SK-N-SH (cell line): ENCODE data around the gene CYP26B1. TPM values are rescaled to one million over a fixed set of nuclear protein-coding genes. Genes with fewer than 3 reads are reported as not detected.

Experiments
- CTCF ChIA-PET: fragments of 300-600, 350-600 bp; formaldehyde crosslinking; extraction: SDS; loops from one replicate; lab custom pipeline; 2021; lab: Yijun Ruan, JAX
- POLR2A ChIA-PET: fragments of 350-600 bp; sonication (Branson Sonifier 250); formaldehyde crosslinking; extraction: SDS; loops from one replicate; lab custom pipeline; 2020; ENCODE audit warnings: antibody characterized with exemption, inconsistent platforms; lab: Yijun Ruan, JAX
- DNase-seq: peaks from one replicate; pipeline ENCODE4 v3.0.0; 2012
- H2AFZ ChIP-seq: fragments of 200-600 bp; sonication (generic); 2 replicates; pipeline ENCODE4 v1.8.1; 2016; ENCODE audit warnings: antibody characterized with exemption, mild to moderate bottlenecking, low read depth
- H3F3A ChIP-seq: fragments of 200-600 bp; sonication (generic); replicated peaks from 2 replicates; pipeline ENCODE3; 2016; ENCODE audit warnings: antibody characterized with exemption, mild to moderate bottlenecking; ENCODE audit not compliant: insufficient read depth
- H3K27ac ChIP-seq, 2 experiments: fragments of 200-500 bp in 1 of 2; fragments of 200-600 bp in 1 of 2; sonication (Bioruptor generic) in 1 of 2; sonication (generic), shearing (Covaris generic) in 1 of 2; 2 replicates each; pipeline versions ENCODE4 v1.5.1 to v1.6.1; 2014 to 2016; ENCODE audit warnings: low read depth in 2 of 2, inconsistent platforms in 1 of 2, low read length in 1 of 2, mild to moderate bottlenecking in 1 of 2, mixed read lengths in 1 of 2
- H3K27me3 ChIP-seq: fragments of 200-600 bp; sonication (generic), shearing (Covaris generic); 2 replicates; pipeline ENCODE4 v1.6.1; 2016; ENCODE audit warnings: mixed run types; ENCODE audit not compliant: insufficient read depth
- H3K36me3 ChIP-seq, 2 experiments: fragments of 200-500 bp in 1 of 2; fragments of 200-600 bp in 1 of 2; sonication (Bioruptor generic) in 1 of 2; sonication (generic) in 1 of 2; replicated peaks in 1 of 2; 2 replicates each; pipeline versions ENCODE3 to v1.5.1; 2014 to 2016; ENCODE audit warnings: low read length in 1 of 2, mild to moderate bottlenecking in 1 of 2; ENCODE audit not compliant: insufficient read depth in 2 of 2, control insufficient read depth in 1 of 2
- H3K4me1 ChIP-seq, 2 experiments: fragments of 200-500 bp in 1 of 2; fragments of 200-600 bp in 1 of 2; sonication (Bioruptor generic) in 1 of 2; sonication (generic), shearing (Covaris generic) in 1 of 2; 2 replicates each; pipeline versions ENCODE4 v1.5.1 to v1.6.1; 2014 to 2016; ENCODE audit warnings: low read depth in 1 of 2, low read length in 1 of 2, mixed run types in 1 of 2; ENCODE audit not compliant: insufficient read depth in 2 of 2, control insufficient read depth in 1 of 2
- H3K4me2 ChIP-seq: fragments of 200-600 bp; sonication (generic), shearing (Covaris generic); 2 replicates; pipeline ENCODE4 v1.6.1; 2017; ENCODE audit warnings: mixed run types
- H3K4me3 ChIP-seq, 2 experiments: fragments of 200-500 bp in 1 of 2; fragments of 200-600 bp in 1 of 2; sonication (Bioruptor generic) in 1 of 2; sonication (generic), shearing (Covaris generic) in 1 of 2; 2 replicates each; pipeline versions ENCODE4 v1.5.1 to v1.8.1; 2014 to 2016; ENCODE audit warnings: low read depth in 2 of 2, inconsistent platforms in 1 of 2, low read length in 1 of 2, mild to moderate bottlenecking in 1 of 2, mixed read lengths in 1 of 2, moderate library complexity in 1 of 2
- H3K79me2 ChIP-seq: fragments of 200-600 bp; sonication (generic); 2 replicates; pipeline ENCODE4 v1.8.1; 2017; ENCODE audit warnings: mild to moderate bottlenecking; ENCODE audit not compliant: insufficient read depth
- H3K9ac ChIP-seq: fragments of 200-600 bp; sonication (generic); 2 replicates; pipeline ENCODE4 v1.6.1; 2017; ENCODE audit warnings: mixed run types
- H3K9me2 ChIP-seq: fragments of 200-600 bp; sonication (generic); 2 replicates; pipeline ENCODE4 v1.6.1; 2017; ENCODE audit warnings: mixed run types
- H3K9me3 ChIP-seq: fragments of 200-600 bp; sonication (generic); 2 replicates; pipeline ENCODE4 v1.6.1; 2017; ENCODE audit warnings: mixed run types, mild to moderate bottlenecking, moderate library complexity
- H4K20me1 ChIP-seq: fragments of 200-600 bp; sonication (generic); 2 replicates; pipeline ENCODE4 v1.6.1; 2017; ENCODE audit warnings: mild to moderate bottlenecking, mixed run types; ENCODE audit not compliant: insufficient read depth
- EP300 ChIP-seq, 2 experiments: IDR thresholded peaks; 2 replicates each; pipeline versions ENCODE4 v1.4.0 to v1.6.1; 2012; ENCODE audit warnings: borderline replicate concordance in 1 of 2, low read depth in 1 of 2, low read length in 1 of 2
- FOXJ3 ChIP-seq: sonication (generic); formaldehyde crosslinking; IDR thresholded peaks from 2 replicates; pipeline ENCODE4 v1.5.1; 2020; ENCODE audit warnings: mild to moderate bottlenecking, missing genetic modification reagents
- FOXM1 ChIP-seq: IDR thresholded peaks from 2 replicates; pipeline ENCODE4 v1.4.0; 2012; ENCODE audit warnings: low read depth, mild to moderate bottlenecking
- GABPA ChIP-seq: IDR thresholded peaks from 2 replicates; pipeline ENCODE4 v1.4.0; 2012; ENCODE audit warnings: low read depth, mild to moderate bottlenecking
- GATA2 ChIP-seq: sonication (generic); formaldehyde crosslinking; IDR thresholded peaks from 2 replicates; pipeline ENCODE4 v1.5.0; 2020; ENCODE audit warnings: mild to moderate bottlenecking, missing genetic modification reagents
- MEF2A ChIP-seq: IDR thresholded peaks from 2 replicates; pipeline ENCODE4 v1.4.0; 2012; ENCODE audit warnings: low read depth, borderline replicate concordance
- NFIC ChIP-seq: IDR thresholded peaks from 2 replicates; pipeline ENCODE4 v1.4.0; 2012; ENCODE audit warnings: borderline replicate concordance
- POLR2AphosphoS5 ChIP-seq: IDR thresholded peaks from 2 replicates; pipeline ENCODE4 v1.6.1; 2012; ENCODE audit warnings: low read depth, low read length
- RAD21 ChIP-seq: IDR thresholded peaks from 2 replicates; pipeline ENCODE4 v1.6.1; 2012; ENCODE audit warnings: mild to moderate bottlenecking, low read length
- RXRA ChIP-seq: IDR thresholded peaks from 2 replicates; pipeline ENCODE4 v1.4.0; 2012; ENCODE audit warnings: low read depth, mild to moderate bottlenecking, borderline replicate concordance
- SIN3A ChIP-seq: IDR thresholded peaks from 2 replicates; pipeline ENCODE4 v1.6.1; 2012; ENCODE audit warnings: low read depth, mild to moderate bottlenecking, low read length, moderate library complexity, borderline replicate concordance
- SMC3 ChIP-seq: IDR thresholded peaks from 2 replicates; pipeline ENCODE4 v1.6.1; 2012; ENCODE audit warnings: low read depth, low read length, improper control_type of control experiment
- YY1 ChIP-seq: IDR thresholded peaks from 2 replicates; pipeline ENCODE4 v1.4.0; 2012; ENCODE audit warnings: low read depth, mild to moderate bottlenecking
- WGBS: methylation state at CpG from one replicate; pipeline ENCODE4 v1.1.6; 2017; ENCODE audit warnings: low lambda C conversion rate; 5-methylcytosine and 5-hydroxymethylcytosine counted together
- polyA plus RNA-seq, 3 experiments: library from polyadenylated mRNA; depleted of rRNA; stranded (reverse); fragments of >200 nt; gene quantifications; 2 replicates each; pipeline ENCODE4 v1.2.3, GENCODE V29; 2012
- TF ChIP-seq, protein P1 (sequence below): fragments of 150-350 bp; IDR thresholded peaks from 2 replicates; pipeline ENCODE4 v1.6.1; 2017; ENCODE audit warnings: antibody characterized with exemption, low read length, low read depth, borderline replicate concordance
- TF ChIP-seq, protein P2 (sequence below): IDR thresholded peaks from 2 replicates; pipeline ENCODE4 v1.4.0; 2012; ENCODE audit warnings: low read depth, borderline replicate concordance
- TF ChIP-seq, protein P3 (sequence below): fragments of 200-600 bp; sonication (generic); IDR thresholded peaks from 2 replicates; pipeline ENCODE4 v1.6.1; 2017; ENCODE audit warnings: antibody characterized with exemption, mild to moderate bottlenecking, moderate library complexity
- TF ChIP-seq, protein P4 (sequence below): IDR thresholded peaks from 2 replicates; pipeline ENCODE4 v1.4.0; 2012; ENCODE audit warnings: low read depth
- TF ChIP-seq, protein P5 (sequence below): fragments of 150-350 bp; IDR thresholded peaks from 2 replicates; pipeline ENCODE4 v1.6.1; 2016; ENCODE audit warnings: mild to moderate bottlenecking, low read depth, low read length

The CYP26B1 gene
- polyA plus RNA-seq, 1 of the 3 experiments (the other 2 are of a cell fraction): 0.33 TPM

DNA sequence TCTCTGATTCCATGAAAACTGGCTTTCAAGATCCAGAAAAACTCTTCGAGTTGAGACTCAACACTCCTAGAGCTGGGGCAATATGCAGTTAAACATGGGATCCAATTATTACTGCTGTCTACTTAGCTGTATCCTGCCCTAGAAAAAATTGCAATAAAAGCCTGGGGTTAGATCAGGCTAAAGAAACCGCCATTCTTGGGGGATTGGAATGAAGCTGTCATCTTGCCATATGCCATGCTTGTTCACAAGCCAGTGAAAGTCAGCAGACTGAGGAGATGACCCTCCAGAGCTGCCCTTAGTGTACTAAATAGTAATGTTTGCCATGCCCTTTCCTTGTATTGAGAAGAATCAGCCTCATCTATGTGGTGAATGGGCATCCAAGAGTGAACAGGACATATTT lies 30.9 kb upstream of the CYP26B1 start:
- Histone ChIP-seq H4K20me1 (no peaks in the 10 kb centered on the region), H3K36me3 (peaks cover 0 to 12% of the 10 kb centered on the region in 2 experiments), H3K9me2 (no peaks in the 10 kb centered on the region), H3F3A (no peaks in the 10 kb centered on the region), H3K4me2 (no peak overlapping the region), H3K4me3 (no peak overlapping the region)
- 88% methylated on average over 2 of the region's 2 CpGs for WGBS
- TF ChIP-seq, protein P1, sequence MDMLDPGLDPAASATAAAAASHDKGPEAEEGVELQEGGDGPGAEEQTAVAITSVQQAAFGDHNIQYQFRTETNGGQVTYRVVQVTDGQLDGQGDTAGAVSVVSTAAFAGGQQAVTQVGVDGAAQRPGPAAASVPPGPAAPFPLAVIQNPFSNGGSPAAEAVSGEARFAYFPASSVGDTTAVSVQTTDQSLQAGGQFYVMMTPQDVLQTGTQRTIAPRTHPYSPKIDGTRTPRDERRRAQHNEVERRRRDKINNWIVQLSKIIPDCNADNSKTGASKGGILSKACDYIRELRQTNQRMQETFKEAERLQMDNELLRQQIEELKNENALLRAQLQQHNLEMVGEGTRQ: no peak
- TF ChIP-seq FOXM1 (no peak), GABPA (no peak), SIN3A (no peak), YY1 (no peak), SMC3 (no peak), NFIC (no peak), EP300 (IDR thresholded peaks at IDR 0.05; ENCODE audit: borderline replicate concordance in 1 of 2, low read depth in 1 of 2, low read length in 1 of 2) (no peak), POLR2AphosphoS5 (no peak), MEF2A (no peak), FOXJ3 (CRISPR knock-in tag) (no peak), RXRA (no peak), GATA2 (CRISPR knock-in tag) (no peak), RAD21 (no peak)
- TF ChIP-seq, protein P2, sequence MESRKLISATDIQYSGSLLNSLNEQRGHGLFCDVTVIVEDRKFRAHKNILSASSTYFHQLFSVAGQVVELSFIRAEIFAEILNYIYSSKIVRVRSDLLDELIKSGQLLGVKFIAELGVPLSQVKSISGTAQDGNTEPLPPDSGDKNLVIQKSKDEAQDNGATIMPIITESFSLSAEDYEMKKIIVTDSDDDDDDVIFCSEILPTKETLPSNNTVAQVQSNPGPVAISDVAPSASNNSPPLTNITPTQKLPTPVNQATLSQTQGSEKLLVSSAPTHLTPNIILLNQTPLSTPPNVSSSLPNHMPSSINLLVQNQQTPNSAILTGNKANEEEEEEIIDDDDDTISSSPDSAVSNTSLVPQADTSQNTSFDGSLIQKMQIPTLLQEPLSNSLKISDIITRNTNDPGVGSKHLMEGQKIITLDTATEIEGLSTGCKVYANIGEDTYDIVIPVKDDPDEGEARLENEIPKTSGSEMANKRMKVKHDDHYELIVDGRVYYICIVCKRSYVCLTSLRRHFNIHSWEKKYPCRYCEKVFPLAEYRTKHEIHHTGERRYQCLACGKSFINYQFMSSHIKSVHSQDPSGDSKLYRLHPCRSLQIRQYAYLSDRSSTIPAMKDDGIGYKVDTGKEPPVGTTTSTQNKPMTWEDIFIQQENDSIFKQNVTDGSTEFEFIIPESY: no peak
- TF ChIP-seq, protein P3, sequence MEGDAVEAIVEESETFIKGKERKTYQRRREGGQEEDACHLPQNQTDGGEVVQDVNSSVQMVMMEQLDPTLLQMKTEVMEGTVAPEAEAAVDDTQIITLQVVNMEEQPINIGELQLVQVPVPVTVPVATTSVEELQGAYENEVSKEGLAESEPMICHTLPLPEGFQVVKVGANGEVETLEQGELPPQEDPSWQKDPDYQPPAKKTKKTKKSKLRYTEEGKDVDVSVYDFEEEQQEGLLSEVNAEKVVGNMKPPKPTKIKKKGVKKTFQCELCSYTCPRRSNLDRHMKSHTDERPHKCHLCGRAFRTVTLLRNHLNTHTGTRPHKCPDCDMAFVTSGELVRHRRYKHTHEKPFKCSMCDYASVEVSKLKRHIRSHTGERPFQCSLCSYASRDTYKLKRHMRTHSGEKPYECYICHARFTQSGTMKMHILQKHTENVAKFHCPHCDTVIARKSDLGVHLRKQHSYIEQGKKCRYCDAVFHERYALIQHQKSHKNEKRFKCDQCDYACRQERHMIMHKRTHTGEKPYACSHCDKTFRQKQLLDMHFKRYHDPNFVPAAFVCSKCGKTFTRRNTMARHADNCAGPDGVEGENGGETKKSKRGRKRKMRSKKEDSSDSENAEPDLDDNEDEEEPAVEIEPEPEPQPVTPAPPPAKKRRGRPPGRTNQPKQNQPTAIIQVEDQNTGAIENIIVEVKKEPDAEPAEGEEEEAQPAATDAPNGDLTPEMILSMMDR: no peak
- TF ChIP-seq, protein P4, sequence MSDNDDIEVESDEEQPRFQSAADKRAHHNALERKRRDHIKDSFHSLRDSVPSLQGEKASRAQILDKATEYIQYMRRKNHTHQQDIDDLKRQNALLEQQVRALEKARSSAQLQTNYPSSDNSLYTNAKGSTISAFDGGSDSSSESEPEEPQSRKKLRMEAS: no peak
- TF ChIP-seq, protein P5, sequence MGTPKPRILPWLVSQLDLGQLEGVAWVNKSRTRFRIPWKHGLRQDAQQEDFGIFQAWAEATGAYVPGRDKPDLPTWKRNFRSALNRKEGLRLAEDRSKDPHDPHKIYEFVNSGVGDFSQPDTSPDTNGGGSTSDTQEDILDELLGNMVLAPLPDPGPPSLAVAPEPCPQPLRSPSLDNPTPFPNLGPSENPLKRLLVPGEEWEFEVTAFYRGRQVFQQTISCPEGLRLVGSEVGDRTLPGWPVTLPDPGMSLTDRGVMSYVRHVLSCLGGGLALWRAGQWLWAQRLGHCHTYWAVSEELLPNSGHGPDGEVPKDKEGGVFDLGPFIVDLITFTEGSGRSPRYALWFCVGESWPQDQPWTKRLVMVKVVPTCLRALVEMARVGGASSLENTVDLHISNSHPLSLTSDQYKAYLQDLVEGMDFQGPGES: no peak
- TF ChIP-seq, all 33 proteins: peak for 0
- no peak overlapping the region for H2AFZ ChIP-seq
- POLR2A ChIA-PET: no interaction called here
- DNase-seq: no peak
- peaks cover 0 to 6% of the 10 kb centered on the region in 2 experiments; a peak in 1 of 4 replicates for H3K4me1 ChIP-seq
- no peaks in the 10 kb centered on the region for H3K79me2 ChIP-seq
- H3K27me3 ChIP-seq: no peaks in the 10 kb centered on the region
- no peak overlapping the region for H3K27ac ChIP-seq
- H3K9ac ChIP-seq: no peak overlapping the region
- H3K9me3 ChIP-seq: no peaks in the 10 kb centered on the region
- CTCF ChIA-PET: interaction anchor here (0.6 kb wide), 1 partner anchor 52 kb away, joined by 3 read pairs; no protein-coding TSS in a partner anchor
